ENCODE measurements around the gene CNRIP1.
A peak's percentile ranks its signal among the peaks of the same experiment; 100 is the strongest.

The CNRIP1 gene

DNA sequence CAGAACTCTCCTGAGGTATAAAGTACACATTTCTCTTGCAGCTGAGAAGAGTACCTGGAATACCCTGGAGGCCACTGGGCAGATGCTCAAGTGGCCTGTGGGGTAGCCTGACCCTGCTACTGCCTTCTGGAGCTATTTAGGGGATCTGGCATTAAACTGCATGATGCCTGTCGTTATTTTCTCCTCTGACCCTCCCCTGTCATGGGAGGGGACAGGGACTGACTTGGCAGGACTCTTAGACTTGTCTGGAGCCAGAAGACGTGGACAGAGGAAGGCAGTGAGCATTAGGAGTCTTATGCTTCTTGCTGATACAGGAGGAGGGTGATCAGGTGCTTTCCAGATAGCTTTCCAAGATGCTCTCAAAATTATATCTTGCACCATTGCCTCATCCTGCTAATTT is 24.8 kb downstream of the CNRIP1 start:
- DNase-seq (ENCODE audit: low spot score), result no peak
- TF ChIP-seq, protein P1, sequence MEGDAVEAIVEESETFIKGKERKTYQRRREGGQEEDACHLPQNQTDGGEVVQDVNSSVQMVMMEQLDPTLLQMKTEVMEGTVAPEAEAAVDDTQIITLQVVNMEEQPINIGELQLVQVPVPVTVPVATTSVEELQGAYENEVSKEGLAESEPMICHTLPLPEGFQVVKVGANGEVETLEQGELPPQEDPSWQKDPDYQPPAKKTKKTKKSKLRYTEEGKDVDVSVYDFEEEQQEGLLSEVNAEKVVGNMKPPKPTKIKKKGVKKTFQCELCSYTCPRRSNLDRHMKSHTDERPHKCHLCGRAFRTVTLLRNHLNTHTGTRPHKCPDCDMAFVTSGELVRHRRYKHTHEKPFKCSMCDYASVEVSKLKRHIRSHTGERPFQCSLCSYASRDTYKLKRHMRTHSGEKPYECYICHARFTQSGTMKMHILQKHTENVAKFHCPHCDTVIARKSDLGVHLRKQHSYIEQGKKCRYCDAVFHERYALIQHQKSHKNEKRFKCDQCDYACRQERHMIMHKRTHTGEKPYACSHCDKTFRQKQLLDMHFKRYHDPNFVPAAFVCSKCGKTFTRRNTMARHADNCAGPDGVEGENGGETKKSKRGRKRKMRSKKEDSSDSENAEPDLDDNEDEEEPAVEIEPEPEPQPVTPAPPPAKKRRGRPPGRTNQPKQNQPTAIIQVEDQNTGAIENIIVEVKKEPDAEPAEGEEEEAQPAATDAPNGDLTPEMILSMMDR (IDR thresholded peaks at IDR 0.05; ENCODE audit: extremely low read depth, insufficient read depth, missing control alignments), result no peak
- in situ Hi-C loops (cut with MboI; ENCODE audit: low pct_unique_long_range_greater_than_20kb, low sequenced_read_pairs, unreplicated experiment), result loop anchor here (10.0 kb wide), 1 partner anchor 150 kb away; no protein-coding TSS in a partner anchor

DNA sequence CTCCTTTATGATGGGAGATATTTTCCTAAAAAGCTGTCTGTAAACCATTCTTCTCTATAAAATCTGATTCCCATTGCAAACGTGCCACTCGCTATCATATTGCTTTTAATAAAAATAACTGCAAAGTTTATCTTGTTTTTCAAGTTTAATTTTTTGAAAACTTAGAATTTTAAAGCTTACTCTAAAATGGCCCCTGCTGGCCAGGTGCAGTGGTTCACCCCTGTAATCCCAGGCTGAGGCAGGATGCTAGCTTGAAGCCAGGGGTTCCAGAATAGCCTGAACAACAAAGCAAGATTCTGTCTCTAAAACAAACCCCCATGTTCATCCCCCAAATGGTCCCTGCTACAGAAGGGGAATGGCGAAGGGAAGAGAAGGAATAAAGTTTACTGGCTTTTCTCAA is 25.6 kb downstream of the CNRIP1 start:
- no peak for DNase-seq (ENCODE audit: low spot score)
- TF ChIP-seq, protein P1 (IDR thresholded peaks at IDR 0.05; ENCODE audit: extremely low read depth, insufficient read depth, missing control alignments), result no peak
- in situ Hi-C loops (cut with MboI; ENCODE audit: low pct_unique_long_range_greater_than_20kb, low sequenced_read_pairs, unreplicated experiment), result loop anchor here (10.0 kb wide), 1 partner anchor 151 kb away; no protein-coding TSS in a partner anchor

DNA sequence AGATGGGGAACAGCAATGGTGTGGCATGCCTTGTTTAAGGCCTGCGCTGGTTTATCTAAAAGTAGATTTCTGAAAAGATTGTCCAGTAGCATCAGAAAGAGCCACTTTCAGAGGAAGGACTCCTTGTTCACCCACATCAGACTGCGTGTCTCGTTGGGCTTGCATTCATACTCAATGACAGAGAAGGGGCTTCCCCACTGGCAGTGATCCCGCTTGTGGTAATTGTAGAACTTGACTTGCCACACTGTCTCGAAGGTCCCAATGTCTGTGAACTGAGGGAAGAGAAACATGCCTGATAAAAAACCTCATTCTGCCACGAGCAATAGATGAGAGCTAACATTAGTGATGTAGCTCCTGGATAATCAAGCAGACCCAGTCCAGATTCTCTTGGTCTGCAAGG is 26.0 kb downstream of the CNRIP1 start:
- no peak for DNase-seq (ENCODE audit: low spot score)
- TF ChIP-seq, protein P1 (IDR thresholded peaks at IDR 0.05; ENCODE audit: extremely low read depth, insufficient read depth, missing control alignments), result no peak
- in situ Hi-C loops (cut with MboI; ENCODE audit: low pct_unique_long_range_greater_than_20kb, low sequenced_read_pairs, unreplicated experiment), result loop anchor here (10.0 kb wide), 1 partner anchor 151 kb away; no protein-coding TSS in a partner anchor

DNA sequence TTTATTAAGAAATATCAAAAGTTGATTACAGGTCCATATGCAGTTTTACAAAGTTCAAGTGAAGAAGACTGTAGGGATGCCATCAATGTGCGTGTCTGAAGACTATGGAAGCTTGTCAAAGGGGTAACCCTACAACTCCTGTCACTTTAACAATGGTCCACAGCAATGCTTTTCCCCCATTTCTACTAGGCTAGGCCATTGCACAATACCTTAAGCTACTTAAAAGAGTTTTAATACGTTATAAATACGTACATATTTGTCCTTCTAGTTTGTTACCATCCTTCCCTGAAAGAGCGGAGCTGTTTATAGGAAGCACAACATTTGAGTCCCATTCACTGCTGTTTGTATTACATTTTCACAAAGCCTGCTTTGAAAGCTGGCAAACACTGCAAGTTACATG is 26.7 kb downstream of the CNRIP1 start:
- in situ Hi-C loops (cut with MboI; ENCODE audit: low pct_unique_long_range_greater_than_20kb, low sequenced_read_pairs, unreplicated experiment), result loop anchor here (10.0 kb wide), 1 partner anchor 152 kb away; no protein-coding TSS in a partner anchor
- TF ChIP-seq, protein P1 (IDR thresholded peaks at IDR 0.05; ENCODE audit: extremely low read depth, insufficient read depth, missing control alignments), result no peak
- DNase-seq (ENCODE audit: low spot score), result no peak

DNA sequence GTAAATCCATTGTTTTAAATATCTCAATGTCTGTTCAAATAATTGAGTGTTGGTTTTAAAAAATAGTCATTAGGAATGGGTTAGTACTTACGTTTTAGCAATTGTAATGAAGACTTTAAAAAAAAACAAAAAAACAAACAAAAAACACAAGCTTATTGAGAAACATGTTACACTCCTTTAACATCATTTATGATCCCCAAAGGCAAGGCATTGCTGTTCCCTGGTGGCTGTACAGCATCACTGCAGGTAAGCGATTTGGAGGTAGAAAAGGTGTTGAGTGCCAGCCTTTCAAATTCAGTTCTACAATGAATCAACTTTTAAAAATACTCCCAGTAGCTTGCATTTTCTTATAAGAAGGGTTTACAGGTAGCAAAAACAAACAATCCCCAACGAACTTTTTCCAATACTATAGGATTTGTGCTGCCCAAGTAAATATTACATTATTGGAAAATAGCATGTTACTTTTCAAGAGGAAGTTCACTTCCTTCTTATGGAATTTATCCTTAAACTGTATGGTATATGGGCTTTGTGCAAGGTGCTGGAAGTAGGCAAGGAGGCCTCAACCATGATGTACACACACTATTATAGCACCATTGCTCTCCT is 27.5 kb downstream of the CNRIP1 start:
- TF ChIP-seq, protein P1 (IDR thresholded peaks at IDR 0.05; ENCODE audit: extremely low read depth, insufficient read depth, missing control alignments), result peak; percentile 79
- peak; percentile 30 for DNase-seq (ENCODE audit: low spot score)
- in situ Hi-C loops (cut with MboI; ENCODE audit: low pct_unique_long_range_greater_than_20kb, low sequenced_read_pairs, unreplicated experiment), result loop anchor here (10.0 kb wide), 1 partner anchor 153 kb away; no protein-coding TSS in a partner anchor

DNA sequence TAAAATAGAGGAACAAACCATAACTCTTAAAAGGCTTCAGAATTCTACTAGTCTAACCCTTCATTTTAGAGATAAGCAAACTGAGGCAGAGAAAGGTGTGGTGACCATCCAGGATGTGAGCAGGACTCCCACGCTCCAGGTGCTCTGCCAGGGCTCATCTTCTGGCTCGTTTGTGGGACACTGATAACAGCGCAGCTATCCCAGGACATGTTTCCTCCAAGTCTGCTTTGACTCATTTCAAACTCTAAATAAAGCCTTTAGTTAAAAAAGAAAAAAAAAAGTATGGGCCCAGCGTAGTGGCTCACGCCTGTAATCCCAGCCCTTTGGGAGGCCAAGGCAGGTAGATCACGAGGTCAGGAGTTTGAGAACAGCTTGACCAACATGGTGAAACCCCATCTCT is 28.4 kb downstream of the CNRIP1 start:
- in situ Hi-C loops (cut with MboI; ENCODE audit: low pct_unique_long_range_greater_than_20kb, low sequenced_read_pairs, unreplicated experiment), result loop anchor here (10.0 kb wide), 1 partner anchor 153 kb away; no protein-coding TSS in a partner anchor
- TF ChIP-seq, protein P1 (IDR thresholded peaks at IDR 0.05; ENCODE audit: extremely low read depth, insufficient read depth, missing control alignments), result no peak
- DNase-seq (ENCODE audit: low spot score), result no peak
